Measurements from ENCODE around the gene PTGER3.

Gene PTGER3

GRCh38 chr1:71049951-71050598 lies 2.5 kb upstream of the PTGER3 start:
- DNase-seq = peak in 1 of 2 donors; percentile 61

DNA sequence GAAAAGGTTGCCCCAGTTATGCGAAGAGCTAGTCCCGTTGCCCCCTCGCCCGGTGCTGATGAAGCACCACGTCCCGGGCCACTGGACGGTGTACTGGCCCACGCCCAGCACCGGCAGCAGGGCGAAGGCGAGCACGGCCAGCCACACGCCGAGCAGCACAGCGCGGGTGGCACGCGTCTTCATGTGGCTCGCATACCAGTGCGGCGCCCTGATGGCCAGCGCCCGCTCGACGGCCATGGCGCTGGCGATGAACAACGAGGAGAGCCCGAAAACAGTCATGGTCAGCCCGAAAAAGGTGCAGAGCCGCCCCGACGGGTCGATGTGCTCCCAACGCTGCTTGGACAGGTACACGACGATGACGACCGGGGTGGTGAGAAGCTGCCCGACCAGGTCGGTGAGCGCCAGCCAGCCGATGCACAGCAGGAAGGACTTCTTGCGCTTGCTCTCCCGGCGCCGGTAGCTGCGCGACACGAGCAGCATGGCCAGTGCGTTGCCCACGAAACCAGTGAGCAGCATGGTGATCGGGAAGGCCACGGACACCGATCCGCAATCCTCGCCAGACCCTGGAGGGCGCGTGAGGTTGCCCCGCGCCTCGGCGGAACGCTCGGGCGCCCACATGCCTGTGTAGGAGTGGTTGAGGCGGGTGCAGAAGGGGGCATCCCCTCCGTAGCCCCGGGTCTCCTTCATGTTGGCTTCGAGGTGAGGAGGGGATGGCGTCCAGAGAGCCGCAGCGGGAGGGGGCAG lies 553 bp downstream of the PTGER3 start:
- DNase-seq = no peak

GRCh38 chr1:71045463-71046028 lies 2.1 kb downstream of the PTGER3 start:
- DNase-seq = no peak

DNA sequence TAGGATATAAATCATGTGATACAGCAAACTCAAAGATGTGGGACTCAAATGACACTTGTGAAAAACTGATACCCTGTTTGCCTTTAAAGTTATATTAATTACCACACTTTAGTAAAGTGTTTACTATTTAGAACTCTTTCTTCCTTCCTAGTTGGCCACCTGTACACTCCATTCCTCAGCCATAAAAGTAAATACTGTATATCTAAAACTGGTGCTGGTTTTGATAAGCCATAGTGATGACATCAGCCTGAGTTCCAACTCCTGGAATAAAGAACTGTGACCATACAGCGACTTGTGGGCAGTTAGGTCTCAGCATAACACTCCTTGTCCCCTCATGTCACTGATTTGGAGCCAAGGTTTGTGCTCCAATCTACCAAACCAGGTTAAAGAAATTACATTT lies 2.8 kb downstream of the PTGER3 start:
- no peak for DNase-seq

DNA sequence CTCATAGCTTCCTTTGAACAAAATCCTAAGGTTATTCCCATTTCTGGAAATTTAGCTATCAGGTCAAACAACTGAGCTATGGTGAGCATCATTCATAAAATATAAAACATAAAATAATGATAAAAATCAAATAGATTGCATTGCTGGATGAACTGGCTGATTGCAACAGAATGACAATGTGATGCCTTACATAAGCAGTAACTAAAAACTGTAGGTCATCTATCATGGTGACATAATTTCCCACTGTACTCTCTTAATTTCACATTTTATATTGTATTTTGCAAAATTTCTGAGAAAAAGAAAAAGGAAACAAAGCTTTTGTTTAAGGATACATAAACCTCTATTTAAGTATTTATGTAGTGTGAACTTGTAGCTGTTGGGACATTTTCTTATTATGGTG lies 4.6 kb downstream of the PTGER3 start:
- no peak for DNase-seq

DNA sequence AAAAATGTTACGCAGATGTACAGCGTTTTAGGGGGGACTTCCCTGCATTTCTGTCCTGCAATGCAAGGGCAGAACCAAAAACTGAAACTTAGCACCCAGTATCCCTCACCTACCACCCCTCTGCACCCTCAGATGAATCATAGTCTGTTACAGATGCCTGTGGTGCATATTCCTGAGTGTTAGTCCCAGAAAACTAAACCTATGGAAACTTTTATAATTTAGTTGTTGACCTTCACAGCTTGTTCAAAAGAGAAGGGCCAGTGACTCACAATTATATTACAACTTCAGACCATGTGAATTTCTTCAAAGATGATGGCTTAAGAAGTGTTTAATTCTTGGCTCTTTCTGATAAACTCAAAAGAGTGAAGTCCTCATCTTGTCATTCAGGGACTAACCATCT lies 5.8 kb downstream of the PTGER3 start:
- DNase-seq = no peak

- DNase-seq = no peak
Observed at GRCh38 chr1:71039661-71040262, 7.9 kb downstream of the PTGER3 start.

DNA sequence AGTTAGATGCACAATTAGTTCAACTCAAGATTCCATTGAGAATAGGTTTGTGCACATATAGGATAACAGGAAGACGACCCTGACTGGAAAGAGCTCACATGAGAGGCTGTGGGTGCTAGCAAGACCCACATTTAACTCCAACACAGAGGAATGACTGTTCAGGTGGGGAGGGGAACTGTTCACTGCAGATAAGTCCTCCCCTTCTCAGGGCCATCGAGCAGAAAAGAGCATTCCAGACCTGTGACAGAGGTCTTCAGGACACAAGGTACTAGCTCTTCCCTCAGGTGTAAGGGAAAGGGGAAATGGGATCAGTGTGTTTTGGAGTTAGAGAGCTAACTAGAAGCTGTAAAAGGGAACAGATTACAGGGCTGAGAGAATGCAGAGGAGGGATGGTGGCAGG lies 8.7 kb downstream of the PTGER3 start:
- no peak for DNase-seq

DNA sequence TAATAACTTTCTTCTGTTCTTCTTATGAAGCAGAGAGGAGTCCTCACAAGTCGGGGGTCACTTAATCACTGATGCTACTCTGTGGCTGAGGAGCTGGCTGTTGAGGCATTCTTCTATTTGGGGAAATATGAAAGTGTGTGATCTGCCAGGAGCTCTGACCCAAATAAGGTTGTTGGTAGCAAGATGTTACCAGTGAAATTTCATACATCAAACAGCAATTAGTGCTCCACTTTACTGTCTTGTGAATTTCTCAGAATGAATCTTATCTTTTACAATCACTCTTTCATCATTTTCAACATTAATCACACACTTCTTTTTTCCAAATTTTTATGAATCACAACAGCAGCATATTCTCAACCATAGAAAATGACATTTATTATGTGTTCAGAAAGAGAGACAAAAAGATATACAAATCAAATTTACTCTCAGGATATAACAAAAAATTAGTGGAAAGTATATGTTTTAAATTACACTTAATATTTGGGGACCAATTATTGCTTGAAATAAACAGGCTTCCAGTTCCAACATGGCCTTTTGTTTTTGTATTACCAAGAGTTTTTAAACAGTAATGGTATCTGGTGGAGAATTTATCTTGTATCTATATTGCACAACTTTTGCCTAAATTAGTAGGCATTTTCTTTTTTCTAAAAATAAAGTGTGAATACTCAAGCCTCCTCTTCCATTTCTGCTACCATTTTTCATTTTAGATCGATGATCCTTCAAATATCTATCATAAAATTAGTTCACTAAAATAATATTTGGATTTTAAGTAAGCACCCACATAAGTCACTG lies 9.6 kb downstream of the PTGER3 start:
- no peak for DNase-seq

DNA sequence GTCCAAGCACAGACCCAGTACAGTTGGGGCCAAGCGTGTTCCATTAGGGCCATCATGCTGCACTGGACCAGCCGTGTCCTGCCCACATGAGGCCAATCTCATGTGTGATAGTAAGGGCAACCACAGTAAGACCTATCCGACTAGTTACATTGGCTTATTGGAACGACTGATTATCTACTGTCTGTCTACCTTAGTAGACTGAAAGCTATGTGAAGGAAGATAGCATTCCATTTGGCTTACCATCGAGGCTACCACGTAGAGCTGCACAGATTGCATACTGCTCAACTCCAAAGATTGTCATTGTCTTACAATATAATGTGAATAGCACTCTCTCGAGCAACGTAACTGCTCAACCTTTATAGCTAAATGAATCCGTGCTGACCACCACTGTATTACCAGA lies 10.6 kb downstream of the PTGER3 start:
- no peak for DNase-seq

DNA sequence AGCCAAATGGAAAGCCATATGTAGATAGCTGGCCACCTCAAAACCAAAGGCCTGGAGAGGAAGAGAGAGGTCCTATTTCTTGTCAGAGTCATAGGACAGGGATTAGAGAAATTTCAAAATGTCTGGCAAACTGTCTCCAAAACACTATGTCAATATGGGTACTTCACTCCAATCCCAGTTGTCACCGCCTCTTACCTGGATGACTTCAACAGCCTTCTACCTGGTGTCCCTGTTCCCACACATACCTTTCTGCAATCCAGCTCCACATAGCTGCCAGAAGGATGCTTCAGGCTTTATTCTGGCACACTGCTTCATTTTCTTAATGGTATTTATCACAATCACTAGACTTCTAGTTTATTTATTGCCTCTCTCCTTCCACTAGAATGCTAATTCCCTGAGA lies 14.5 kb downstream of the PTGER3 start:
- no peak for DNase-seq

GRCh38 chr1:71031426-71031825 lies 16.2 kb downstream of the PTGER3 start:
- no peak for DNase-seq

DNA sequence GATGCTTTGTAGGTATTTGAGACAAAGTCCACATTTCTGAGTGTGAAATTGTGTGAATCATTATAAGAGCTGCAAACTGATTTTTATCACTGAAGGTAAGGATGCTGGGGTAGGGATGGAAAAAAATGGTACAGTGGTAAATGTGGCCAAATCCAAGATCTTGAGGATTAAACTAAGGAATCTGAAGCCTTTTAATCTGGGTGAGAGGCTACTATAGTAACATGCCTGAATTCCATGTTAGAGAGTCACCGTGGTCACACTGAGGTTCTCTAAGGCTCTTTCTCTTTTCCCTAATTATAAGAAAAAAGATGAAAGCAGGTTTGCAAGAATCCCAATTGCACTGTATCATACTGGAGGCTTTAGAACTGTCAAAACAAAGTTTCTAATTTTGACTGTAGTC lies 17.6 kb downstream of the PTGER3 start:
- no peak for DNase-seq

DNA sequence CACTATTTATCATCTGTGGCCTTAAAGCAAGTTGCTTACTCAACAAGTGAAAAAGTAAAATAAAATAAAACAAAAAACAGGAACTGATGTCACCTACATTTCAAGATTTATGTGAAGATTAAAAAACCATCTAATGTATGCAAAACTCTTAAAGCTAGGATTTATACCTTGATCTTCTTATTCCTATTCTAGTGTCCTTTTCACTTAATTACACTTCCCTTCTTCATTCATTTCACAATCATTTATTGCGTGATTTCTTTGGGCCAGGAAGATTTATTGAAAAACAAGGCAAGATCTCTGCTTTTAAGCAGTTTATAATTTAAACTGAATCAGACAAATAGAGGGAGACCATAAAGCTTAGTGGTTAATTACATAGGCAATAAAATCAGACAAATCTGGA lies 18.6 kb downstream of the PTGER3 start:
- DNase-seq = no peak

- no peak for DNase-seq
Observed at GRCh38 chr1:71027991-71028390, 19.6 kb downstream of the PTGER3 start.

- DNase-seq = no peak
Observed at GRCh38 chr1:71026093-71026492, 21.5 kb downstream of the PTGER3 start.

DNA sequence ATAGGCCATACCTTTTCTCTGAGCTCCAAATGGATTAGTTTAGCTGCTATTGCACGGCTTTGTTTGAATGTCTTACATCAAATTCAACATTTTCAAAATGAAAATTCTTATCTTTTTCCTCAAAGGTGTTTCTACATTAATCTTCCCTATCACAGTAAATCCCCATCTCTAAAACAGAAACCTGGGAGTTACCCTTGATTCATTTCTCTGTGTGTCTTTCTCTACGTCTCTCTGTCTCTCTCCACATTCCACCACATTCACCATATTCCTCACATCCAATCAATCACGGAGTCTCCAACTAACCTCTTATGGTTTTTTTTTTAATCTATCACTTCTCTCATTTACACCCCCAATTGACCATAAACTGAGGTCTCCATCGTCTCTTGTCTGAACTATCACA lies 24.1 kb downstream of the PTGER3 start:
- DNase-seq = no peak

GRCh38 chr1:71019233-71019969 lies 28.2 kb downstream of the PTGER3 start:
- DNase-seq = no peak

DNA sequence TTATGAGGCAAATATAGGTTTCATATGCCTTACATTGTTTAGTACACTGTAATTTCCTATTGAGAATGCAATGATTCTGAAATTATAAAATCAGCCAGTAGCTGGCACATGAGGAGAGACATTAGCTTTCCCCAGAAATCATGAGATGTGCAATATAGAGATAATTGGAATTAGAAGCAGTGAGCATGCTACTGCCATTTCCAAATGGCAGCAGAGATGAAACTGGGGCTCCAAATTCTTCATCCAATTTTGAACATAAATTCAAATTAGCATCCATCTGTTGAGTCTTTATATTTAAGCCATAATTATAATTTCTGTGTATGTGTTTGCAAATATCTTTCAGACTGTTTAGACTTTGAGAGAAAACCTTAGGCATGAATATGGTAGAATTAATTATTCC lies 28.8 kb downstream of the PTGER3 start:
- no peak for DNase-seq

GRCh38 chr1:71015745-71016144 lies 31.9 kb downstream of the PTGER3 start:
- no peak for DNase-seq

GRCh38 chr1:71014178-71014579 lies 33.4 kb downstream of the PTGER3 start:
- no peak for DNase-seq

DNA sequence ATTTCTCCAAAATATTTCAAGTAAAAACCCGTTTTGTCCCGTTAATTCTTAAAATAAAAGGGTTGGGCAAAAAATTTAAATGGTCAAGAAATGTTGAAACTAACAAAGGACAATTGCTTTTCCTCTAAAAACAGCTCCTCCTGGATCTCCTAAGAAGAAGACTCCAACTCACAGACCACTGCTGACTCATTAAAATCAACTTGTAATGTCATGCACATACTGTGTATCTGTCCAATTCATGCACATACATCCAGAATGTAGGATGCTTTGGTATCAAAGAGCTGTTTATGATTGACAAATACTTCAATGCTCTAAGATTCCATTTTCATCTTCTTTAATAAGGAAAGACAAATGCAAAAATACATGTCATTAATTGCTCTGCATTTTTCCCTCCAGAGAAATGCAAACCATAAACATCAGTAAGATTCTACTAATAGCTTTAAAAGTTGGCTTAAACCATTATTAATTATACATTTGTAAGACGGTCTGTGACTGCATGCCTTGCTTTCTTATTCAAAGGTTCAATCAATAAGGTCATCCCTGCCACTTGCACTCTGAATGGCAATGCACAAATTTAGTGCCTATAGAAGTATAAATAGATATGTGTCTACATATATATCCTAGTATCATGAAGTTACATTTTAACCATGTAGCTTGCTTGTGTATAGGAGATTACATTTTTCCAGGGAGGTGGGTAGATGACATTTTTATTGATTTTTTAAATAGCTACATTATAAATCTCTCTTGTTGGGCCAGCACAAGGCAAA lies 44.7 kb downstream of the PTGER3 start:
- no peak for DNase-seq
